Mucosa of descending colon (tissue), 3 donors: Measurements from ENCODE around the gene PRICKLE4. TPM values are rescaled to one million over a fixed set of nuclear protein-coding genes. Genes with fewer than 3 reads are reported as not detected.

ENCODE experiments used
- ATAC-seq: fragments of 200-7000 bp; cut with Tn5 transposase; one replicate; pipeline ENCODE4 v1.9.1; 2020; ENCODE audit warnings: mild to moderate bottlenecking, moderate library complexity
- DNase-seq, 3 donors: peaks; one replicate each; pipeline ENCODE4 v3.0.0-alpha.2; 2020
- H3K36me3 ChIP-seq: fragments of 200-600 bp; one replicate; pipeline ENCODE4 v1.8.0; 2021; ENCODE audit warnings: low read depth, mild to moderate bottlenecking
- H3K4me1 ChIP-seq: fragments of 200-600 bp; one replicate; pipeline ENCODE4 v1.8.0; 2021; ENCODE audit warnings: low read depth, mild to moderate bottlenecking
- H3K4me3 ChIP-seq: fragments of 200-600 bp; one replicate; pipeline ENCODE4 v1.8.0; 2021; ENCODE audit warnings: mild to moderate bottlenecking
- H3K9me3 ChIP-seq: fragments of 200-600 bp; one replicate; pipeline ENCODE4 v1.8.0; 2021; ENCODE audit warnings: mild to moderate bottlenecking
- CTCF ChIP-seq: fragments of 200-600 bp; IDR thresholded peaks from one replicate; pipeline ENCODE4 v1.8.0; 2022; ENCODE audit warnings: antibody characterized with exemption, mild to moderate bottlenecking
- intact Hi-C, 2 donors: fragments of 100-400 bp; cut with DNase I in 1 of 2; cut with micrococcal nuclease in 1 of 2; formaldehyde crosslinking; loops; one replicate each; pipeline versions ENCODE4 v1.11.0 to v1.11.1; 2022; cut with DNase I, micrococcal nuclease
- long read RNA-seq, 2 donors: library from polyadenylated mRNA; unstranded; transcript quantifications; one replicate each; pipeline ENCODE4 v2.0.0, GENCODE V29; 2019 to 2021
- total RNA-seq, 3 donors: library from RNA; stranded (reverse); fragmentation: NEBNext Ultra II Directional in 2 of 3; extraction: Animal tissue kit (Norgen Biotek cat#: 25700) in 2 of 3; gene quantifications; one replicate each; pipeline versions ENCODE4 v1.2.1 to v1.2.4, GENCODE V29; 2021 to 2023
- donor health status: DM: no; HTN: no; CAD: no; lungs with moderate emphysema.
- donor health status: DM: no; HTN: no; CAD: no.
- donor health status: DM: no; HTN: yes; CAD: no.

PRICKLE4 gene
- total RNA-seq = 1 to 10 TPM; 2.7 to 6.7 (median 6.1) TPM
- long read RNA-seq, donor 1 = 0 reads
- long read RNA-seq, donor 2 = 0 reads

- intact Hi-C loops = loop anchor here in 1 of 2 donors (10.0 kb wide), 1 partner anchor 264 kb away; no protein-coding TSS in a partner anchor
- no peaks in the 10 kb centered on the region for H3K9me3 ChIP-seq
- H3K4me3 ChIP-seq = peak within 1 kb of the TSS; percentile 50
- no peak for TF ChIP-seq CTCF
- DNase-seq (peak; percentile 69 to 75 (median 71)), ATAC-seq (peak; percentile 43)
- H3K4me1 ChIP-seq = peaks cover 24% of the 10 kb centered on the region
- H3K36me3 ChIP-seq = no peaks in the 10 kb centered on the region
Measured at GRCh38 chr6:41780551-41781365, at the start of gene PRICKLE4. TSS of gene PRICKLE4 (plus strand) at chr6:41780782. CDS start at chr6:41783474, 2,692 bp downstream.

GRCh38 chr6:41731561-41732086 is 49.0 kb upstream of the PRICKLE4 start:
- no peak for ATAC-seq
- Histone ChIP-seq H3K36me3 (no peaks in the 10 kb centered on the region), H3K4me3 (no peak overlapping the region), H3K9me3 (no peaks in the 10 kb centered on the region), H3K4me1 (peaks cover 47% of the 10 kb centered on the region)
- TF ChIP-seq CTCF = no peak
- intact Hi-C loops = no loop called here
- peak in 1 of 3 donors; percentile 24 for DNase-seq

GRCh38 chr6:41732149-41732548 is 48.4 kb upstream of the PRICKLE4 start:
- no peak for DNase-seq
- H3K4me1 ChIP-seq = peaks cover 47% of the 10 kb centered on the region
- no peak for TF ChIP-seq CTCF

GRCh38 chr6:41732591-41733359 is 47.8 kb upstream of the PRICKLE4 start:
- intact Hi-C loops = no loop called here
- peaks cover 46% of the 10 kb centered on the region for H3K4me1 ChIP-seq
- DNase-seq = peak in 2 of 3 donors; percentile 48 to 62
- no peak for TF ChIP-seq CTCF
- H3K4me3 ChIP-seq = no peak overlapping the region
- no peaks in the 10 kb centered on the region for H3K36me3 ChIP-seq
- ATAC-seq = no peak
- H3K9me3 ChIP-seq = no peaks in the 10 kb centered on the region

More at GRCh38 chr6:41732149-41732548, 48.4 kb upstream of the PRICKLE4 start:
- Histone ChIP-seq H3K9me3 (no peaks in the 10 kb centered on the region), H3K36me3 (no peaks in the 10 kb centered on the region), H3K4me3 (no peak overlapping the region)
- intact Hi-C loops = no loop called here
- ATAC-seq = no peak

GRCh38 chr6:41733360-41733706 is 47.2 kb upstream of the PRICKLE4 start:
- TF ChIP-seq CTCF = no peak
- ATAC-seq (no peak), DNase-seq (no peak)
- intact Hi-C loops = no loop called here
- Histone ChIP-seq H3K36me3 (no peaks in the 10 kb centered on the region), H3K9me3 (no peaks in the 10 kb centered on the region), H3K4me3 (no peak overlapping the region), H3K4me1 (peaks cover 40% of the 10 kb centered on the region)
